ENCODE results near the gene PLEKHM3. TPM values are rescaled to one million over a fixed set of nuclear protein-coding genes. Genes with fewer than 3 reads are reported as not detected.
A peak's percentile ranks its signal among the peaks of the same experiment; 100 is the strongest.

Gene PLEKHM3
- total RNA-seq, 2 donors from 2014 or later, result 5.2 to 15.8 TPM

GRCh38 chr2:208013285-208014178, 11.8 kb downstream of the PLEKHM3 start:
- Mint-ChIP-seq H3K36me3 (no peaks in the 10 kb centered on the region), H3K27ac (peak overlapping the region in 1 of 2 donors; percentile 68), H3K9me3 (no peaks in the 10 kb centered on the region)
- DNase-seq (ENCODE audit: low spot score in 2 of 2) (no peak), ATAC-seq (peak; percentile 67 to 77)

GRCh38 chr2:208012449-208012848, 12.9 kb downstream of the PLEKHM3 start:
- ATAC-seq (peak in 1 of 2 donors; percentile 13), DNase-seq (ENCODE audit: low spot score in 2 of 2) (no peak)
- Mint-ChIP-seq H3K9me3 (no peaks in the 10 kb centered on the region), H3K27ac (peak overlapping the region in 1 of 2 donors; percentile 68), H3K36me3 (peaks cover 0 to under 1% of the 10 kb centered on the region in 2 donors)

DNA sequence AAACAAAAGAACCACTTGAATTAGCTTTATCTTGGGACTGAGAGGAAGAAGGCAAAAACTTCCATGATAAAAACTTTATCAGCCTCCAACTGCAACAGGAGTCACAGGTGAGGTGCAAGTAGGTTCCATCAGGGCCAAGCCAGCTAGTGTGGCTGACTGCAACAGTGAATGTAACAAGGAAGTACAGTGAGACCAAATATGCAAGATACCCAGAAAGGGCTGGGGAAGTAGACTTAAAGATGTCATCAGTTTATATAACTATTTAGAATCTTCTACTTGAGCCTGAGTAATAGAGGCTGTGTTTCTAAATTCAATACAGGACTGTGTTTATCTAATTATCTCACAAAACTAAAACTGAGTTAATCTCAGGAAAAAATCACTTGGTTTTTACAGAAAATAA, 14.8 kb downstream of the PLEKHM3 start:
- H3K36me3 Mint-ChIP-seq, result peaks cover 0 to 5% of the 10 kb centered on the region in 2 donors
- no peak for ATAC-seq
- no peak for DNase-seq (ENCODE audit: low spot score in 2 of 2)
- no peak overlapping the region for H3K27ac Mint-ChIP-seq
- no peaks in the 10 kb centered on the region for H3K9me3 Mint-ChIP-seq

DNA sequence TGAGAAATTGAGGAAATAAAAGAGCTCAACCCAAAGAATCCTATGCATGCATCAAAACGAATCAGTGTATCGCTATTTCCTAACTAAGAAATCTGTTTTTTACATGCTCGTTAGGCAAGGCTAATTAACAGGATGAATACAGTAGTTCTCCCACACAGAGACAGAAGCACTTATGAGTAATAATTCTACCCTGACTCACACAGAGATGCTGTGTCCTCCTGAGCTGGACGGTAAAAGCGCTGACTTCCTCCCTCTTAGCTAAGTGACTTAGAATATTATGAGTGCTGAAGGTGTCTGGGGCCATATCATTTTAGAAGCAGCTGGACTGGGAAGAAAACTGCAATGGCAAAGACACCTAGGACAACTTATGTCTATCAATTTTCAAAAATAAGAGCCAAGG, 18.5 kb downstream of the PLEKHM3 start:
- ATAC-seq (peak; percentile 72 to 96), DNase-seq (ENCODE audit: low spot score in 2 of 2) (no peak)
- Mint-ChIP-seq H3K36me3 (peaks cover 0 to 5% of the 10 kb centered on the region in 2 donors), H3K9me3 (no peaks in the 10 kb centered on the region), H3K27ac (peak overlapping the region in 1 of 2 donors; percentile 21)

- no peak for DNase-seq (ENCODE audit: low spot score in 2 of 2)
- Mint-ChIP-seq H3K36me3 (peaks cover 0 to 5% of the 10 kb centered on the region in 2 donors), H3K9me3 (no peaks in the 10 kb centered on the region), H3K27ac (no peak overlapping the region)
- ATAC-seq, result no peak
These were observed 19.0 kb downstream of the PLEKHM3 start for GRCh38 chr2:208006337-208006736.

DNA sequence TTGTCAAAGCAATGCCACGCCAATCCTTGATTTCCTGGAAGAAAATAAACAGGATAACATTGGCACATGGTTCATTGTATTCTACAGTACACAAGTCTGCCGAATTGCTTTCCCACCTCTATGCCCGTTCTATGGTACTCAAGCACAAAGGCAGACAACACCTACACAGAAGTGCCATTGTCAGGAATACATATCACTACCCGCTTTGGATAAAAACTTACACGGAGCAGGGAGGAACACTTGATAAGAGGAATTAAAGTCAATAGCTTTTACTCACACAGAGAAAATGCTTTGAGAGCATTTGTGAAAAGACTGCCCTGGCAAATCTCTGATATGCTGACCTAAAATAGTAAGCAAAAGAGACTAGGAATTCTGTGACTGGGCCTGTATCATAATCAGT, 23.4 kb downstream of the PLEKHM3 start:
- H3K9me3 Mint-ChIP-seq, result no peaks in the 10 kb centered on the region
- ATAC-seq (no peak), DNase-seq (ENCODE audit: low spot score in 2 of 2) (no peak)
- H3K36me3 Mint-ChIP-seq, result peaks cover 8 to 12% of the 10 kb centered on the region in 2 donors
- H3K27ac Mint-ChIP-seq, result no peak overlapping the region

- ATAC-seq (no peak), DNase-seq (ENCODE audit: low spot score in 2 of 2) (no peak)
- no peaks in the 10 kb centered on the region for H3K9me3 Mint-ChIP-seq
- peaks cover 8 to 12% of the 10 kb centered on the region in 2 donors for H3K36me3 Mint-ChIP-seq
- no peak overlapping the region for H3K27ac Mint-ChIP-seq
These were observed 24.5 kb downstream of the PLEKHM3 start for GRCh38 chr2:208000701-208001395.

DNA sequence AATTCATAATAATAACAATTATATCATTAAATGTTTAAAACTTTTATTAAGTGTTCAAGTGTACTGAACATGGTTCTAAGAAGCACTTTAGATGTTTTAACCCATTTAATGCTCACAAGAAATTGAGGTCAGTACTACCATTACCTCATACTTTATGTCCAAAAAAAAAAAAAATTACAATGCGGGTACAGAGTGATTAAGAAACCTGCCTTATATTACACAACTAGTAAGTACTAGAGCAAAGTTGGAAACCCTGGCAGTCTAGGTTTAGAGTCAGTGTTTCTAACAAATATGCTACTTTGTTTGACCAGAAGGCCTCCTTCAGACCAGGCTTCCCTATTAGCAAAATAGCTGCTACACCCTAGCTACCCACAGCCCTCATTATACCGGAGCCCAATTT, 28.5 kb downstream of the PLEKHM3 start:
- peaks cover 8 to 12% of the 10 kb centered on the region in 2 donors for H3K36me3 Mint-ChIP-seq
- DNase-seq (ENCODE audit: low spot score in 2 of 2), result no peak
- no peak overlapping the region for H3K27ac Mint-ChIP-seq
- ATAC-seq, result no peak
- H3K9me3 Mint-ChIP-seq, result no peaks in the 10 kb centered on the region

GRCh38 chr2:207995887-207996286, 29.4 kb downstream of the PLEKHM3 start:
- Mint-ChIP-seq H3K9me3 (no peaks in the 10 kb centered on the region), H3K27ac (peak overlapping the region in 1 of 2 donors; percentile 88), H3K36me3 (peaks cover 8 to 12% of the 10 kb centered on the region in 2 donors)
- DNase-seq (ENCODE audit: low spot score in 2 of 2) (no peak), ATAC-seq (peak in 1 of 2 donors; percentile 59)

- Mint-ChIP-seq H3K27ac (no peak overlapping the region), H3K9me3 (no peaks in the 10 kb centered on the region), H3K36me3 (no peaks in the 10 kb centered on the region)
- ATAC-seq (peak; percentile 49 to 73), DNase-seq (ENCODE audit: low spot score in 2 of 2) (no peak)
These were observed 32.1 kb downstream of the PLEKHM3 start for GRCh38 chr2:207993151-207993763.

DNA sequence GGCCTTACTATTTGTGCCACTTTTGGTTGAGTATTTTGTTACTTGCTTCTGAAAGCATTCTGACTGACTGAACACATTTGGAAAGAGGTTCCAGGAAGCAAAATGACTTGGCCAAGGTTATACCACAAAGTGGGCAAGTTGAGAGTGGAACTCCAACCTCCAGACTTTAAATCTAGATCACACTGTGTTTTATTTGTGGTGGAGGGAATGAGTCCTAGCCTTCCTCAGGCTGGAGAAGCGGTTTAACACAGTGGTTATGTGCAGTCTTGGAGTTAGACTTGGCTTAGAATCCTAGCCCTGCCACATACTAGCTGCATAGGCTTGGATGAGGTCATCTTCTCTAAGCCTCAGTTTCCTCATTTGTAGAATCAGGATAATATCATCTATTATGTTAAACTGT, 33.4 kb downstream of the PLEKHM3 start:
- Mint-ChIP-seq H3K36me3 (no peaks in the 10 kb centered on the region), H3K27ac (no peak overlapping the region), H3K9me3 (no peaks in the 10 kb centered on the region)
- DNase-seq (ENCODE audit: low spot score in 2 of 2) (no peak), ATAC-seq (peak; percentile 58 to 69)

- H3K36me3 Mint-ChIP-seq, result no peaks in the 10 kb centered on the region
- ATAC-seq (no peak), DNase-seq (ENCODE audit: low spot score in 2 of 2) (no peak)
- no peak overlapping the region for H3K27ac Mint-ChIP-seq
- no peaks in the 10 kb centered on the region for H3K9me3 Mint-ChIP-seq
These were observed 34.5 kb downstream of the PLEKHM3 start for GRCh38 chr2:207990784-207991183.

DNA sequence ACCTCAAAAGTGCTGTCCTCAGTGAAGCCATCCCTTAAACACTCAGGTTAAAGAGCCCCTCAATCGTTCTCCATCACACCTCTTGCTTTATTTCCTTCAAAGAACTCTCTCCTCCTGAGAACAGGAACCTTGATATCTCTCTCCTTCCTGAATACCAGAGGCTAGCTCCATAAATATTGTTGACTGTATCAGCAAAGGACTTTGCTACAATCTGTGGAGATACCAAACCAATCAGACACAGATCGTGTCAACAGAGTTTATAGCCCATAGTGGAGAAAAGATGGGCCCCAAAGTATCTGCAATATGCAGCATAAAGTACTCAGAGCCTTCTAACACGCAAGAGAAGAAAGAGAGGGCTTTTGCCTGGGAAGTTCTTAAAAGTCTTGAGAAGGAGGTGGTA, 36.4 kb downstream of the PLEKHM3 start:
- Mint-ChIP-seq H3K27ac (no peak overlapping the region), H3K36me3 (no peaks in the 10 kb centered on the region), H3K9me3 (no peaks in the 10 kb centered on the region)
- DNase-seq (ENCODE audit: low spot score in 2 of 2), result no peak
- ATAC-seq, result no peak

DNA sequence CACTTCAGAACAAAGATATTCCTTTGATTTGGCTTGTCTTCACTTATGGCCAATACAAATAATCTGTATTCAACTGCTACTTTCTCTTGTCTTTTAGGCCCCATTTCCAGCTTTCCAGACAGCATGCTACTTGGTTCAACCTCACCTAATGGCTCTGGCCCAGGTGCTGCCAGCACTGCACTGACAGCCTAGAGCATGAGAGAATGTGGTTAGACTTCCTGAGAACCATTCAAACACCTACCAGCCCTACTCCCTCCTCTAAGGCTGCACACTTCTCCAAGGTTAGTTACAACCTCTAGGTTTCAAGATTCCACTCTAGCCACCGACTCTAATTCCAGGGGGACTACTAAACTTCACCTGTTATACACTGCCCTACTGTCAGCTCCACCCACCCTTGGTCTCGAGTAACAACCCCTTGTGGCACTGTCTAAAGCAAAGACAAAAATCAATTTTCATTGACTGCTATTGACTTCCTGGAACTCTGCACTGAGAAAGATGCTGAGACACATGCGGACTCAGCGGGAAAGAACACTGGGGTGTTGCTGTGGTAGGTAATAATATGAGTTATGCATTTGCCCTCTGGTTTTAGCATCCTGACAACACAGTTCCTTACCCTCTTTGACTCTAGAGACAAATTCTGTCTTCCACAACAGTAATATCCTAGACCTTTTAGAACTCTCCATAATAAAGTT, 38.2 kb downstream of the PLEKHM3 start:
- ATAC-seq, result no peak
- DNase-seq (ENCODE audit: low spot score in 2 of 2), result no peak
- Mint-ChIP-seq H3K36me3 (no peaks in the 10 kb centered on the region), H3K27ac (no peak overlapping the region), H3K9me3 (no peaks in the 10 kb centered on the region)

GRCh38 chr2:207984765-207985480, 40.4 kb downstream of the PLEKHM3 start:
- no peaks in the 10 kb centered on the region for H3K9me3 Mint-ChIP-seq
- ATAC-seq (no peak), DNase-seq (ENCODE audit: low spot score in 2 of 2) (no peak)
- no peak overlapping the region for H3K27ac Mint-ChIP-seq
- no peaks in the 10 kb centered on the region for H3K36me3 Mint-ChIP-seq

DNA sequence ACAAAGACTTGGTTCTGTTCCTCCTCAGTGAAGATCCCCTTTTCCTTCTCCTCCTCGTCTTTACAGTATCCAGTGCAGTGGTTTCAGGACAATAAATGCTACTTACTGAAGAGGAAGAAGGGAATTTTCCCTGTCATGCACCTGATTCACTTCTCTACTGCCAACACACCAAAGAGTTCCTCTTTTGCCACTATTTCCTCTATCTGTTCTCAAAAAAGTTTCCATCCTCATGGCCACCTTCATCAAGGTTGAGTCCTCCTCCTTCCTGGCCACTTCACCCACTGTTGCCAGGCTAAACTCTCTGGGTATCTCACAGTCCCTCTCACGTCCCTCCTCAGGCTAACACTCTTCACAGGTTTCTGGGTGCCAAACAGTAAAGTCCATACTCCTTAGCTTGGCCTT, 41.7 kb downstream of the PLEKHM3 start:
- Mint-ChIP-seq H3K27ac (peak overlapping the region in 1 of 2 donors; percentile 9), H3K9me3 (no peaks in the 10 kb centered on the region), H3K36me3 (no peaks in the 10 kb centered on the region)
- ATAC-seq, result peak in 1 of 2 donors; percentile 47
- no peak for DNase-seq (ENCODE audit: low spot score in 2 of 2)

Data from activated naive CD4-positive, alpha-beta T cell treated with anti-CD3 and anti-CD28 coated beads, Interleukin-2, amount 50 U/mL, for 72 hours (primary cell).